K562 (cell line): Measurements from ENCODE around the gene SEC14L2.

Experiments used
- CEBPZ ChIP-seq: fragments of 150-350 bp; IDR thresholded peaks from 2 replicates; pipeline ENCODE4 v1.6.1; 2014; ENCODE audit warnings: low read depth, mild to moderate bottlenecking, low read length, borderline replicate concordance
- ETV6 ChIP-seq, 3 experiments: fragments of 150-350 bp in 1 of 3; sonication (generic) in 1 of 3; formaldehyde crosslinking in 1 of 3; IDR thresholded peaks; 2 replicates each; pipeline versions ENCODE4 v1.6.1 to v1.8.0; 2014 to 2022; ENCODE audit warnings: borderline replicate concordance in 2 of 3, low read depth in 2 of 3, antibody characterized with exemption in 1 of 3, low read length in 1 of 3, mild to moderate bottlenecking in 1 of 3, missing genetic modification reagents in 1 of 3
- GATA2 ChIP-seq: sonication (generic); formaldehyde crosslinking; IDR thresholded peaks from 2 replicates; pipeline ENCODE4 v1.4.0; 2020; ENCODE audit warnings: mild to moderate bottlenecking, missing genetic modification reagents
- HNRNPL ChIP-seq: fragments of 200-400 bp; formaldehyde crosslinking; IDR thresholded peaks from 2 replicates; pipeline ENCODE4 v1.6.1; 2017; ENCODE audit warnings: low read depth, mild to moderate bottlenecking, low read length
- MAFK ChIP-seq: IDR thresholded peaks from 2 replicates; pipeline ENCODE4 v1.6.1; 2011; ENCODE audit warnings: low read length, improper control_type of control experiment
- MTA3 ChIP-seq: fragments of 450-650 bp; formaldehyde crosslinking; IDR thresholded peaks from 2 replicates; pipeline ENCODE4 v1.6.1; 2017; ENCODE audit warnings: mild to moderate bottlenecking, borderline replicate concordance
- POLR2A ChIP-seq: fragments of 450-650 bp; conservative IDR thresholded peaks from 2 replicates; pipeline ENCODE4 v1.6.1; 2016
- TBP ChIP-seq: optimal IDR thresholded peaks from 2 replicates; pipeline ENCODE3; 2011; ENCODE audit warnings: low read depth, low read length, improper control_type of control experiment
- ZNF175 ChIP-seq: fragments of 200-800 bp; sonication (Bioruptor generic); IDR thresholded peaks from 2 replicates; pipeline ENCODE4 v1.6.1; 2016; ENCODE audit warnings: low read depth, mild to moderate bottlenecking, missing genetic modification characterization, missing compliant biosample characterization
- ZNF695 ChIP-seq: fragments of 450-650 bp; formaldehyde crosslinking; IDR thresholded peaks from 2 replicates; pipeline ENCODE4 v1.4.0; 2020; ENCODE audit warnings: mild to moderate bottlenecking, moderate library complexity
- ZSCAN29 ChIP-seq: fragments of 450-650 bp; IDR thresholded peaks from 2 replicates; pipeline ENCODE4 v1.6.1; 2017

- no peak for TF ChIP-seq GATA2
- no peak for TF ChIP-seq ZNF695 (CRISPR knock-in tag)
- no peak for TF ChIP-seq MAFK
- no peak for TF ChIP-seq HNRNPL
- no peak for TF ChIP-seq CEBPZ
- TF ChIP-seq ETV6 (IDR thresholded peaks at IDR 0.05; ENCODE audit: borderline replicate concordance in 1 of 2, low read depth in 2 of 2, low read length in 1 of 2) = no peak
- no peak for TF ChIP-seq ETV6 (CRISPR knock-in tag; IDR thresholded peaks at IDR 0.05; ENCODE audit: borderline replicate concordance)
- TF ChIP-seq TBP = no peak
- TF ChIP-seq ZNF175 (CRISPR knock-in tag) = no peak
- TF ChIP-seq MTA3 = no peak
- no peak for TF ChIP-seq POLR2A
- TF ChIP-seq ZSCAN29 = no peak
These were observed 3.3 kb downstream of the SEC14L2 start for GRCh38 chr22:30400159-30400558.
